HL-60/S4 treated with retinoic acid at 250 ng/mL for 4 days and 3 days (cell line): Measurements from ENCODE around the gene LHX8.
"Not testable (repeated sequence)": the region's sequence is repeated elsewhere in the genome, so short reads cannot be mapped to it uniquely, and the experiment has no call there.

Source experiments
- in situ Hi-C: fragments of 300-500 bp; cut with MboI; formaldehyde crosslinking; loops from 2 replicates; pipeline ENCODE4 v1.7.0; 2022; ENCODE audit warnings: low sequenced_read_pairs

LHX8 gene

GRCh38 chr1:75132242-75132811 is 1.9 kb upstream of the LHX8 start:
- in situ Hi-C loops = no loop called here

GRCh38 chr1:75132812-75133619 is 1.2 kb upstream of the LHX8 start:
- in situ Hi-C loops = no loop called here

GRCh38 chr1:75134647-75135572 is 722 bp downstream of the LHX8 start:
- in situ Hi-C loops = no loop called here

- in situ Hi-C loops = no loop called here
Measured at GRCh38 chr1:75135573-75136194, 1.5 kb downstream of the LHX8 start.

- in situ Hi-C loops = no loop called here
Measured at GRCh38 chr1:75136195-75136815, 2.1 kb downstream of the LHX8 start.

- in situ Hi-C loops = no loop called here
Measured at GRCh38 chr1:75136921-75137641, 2.9 kb downstream of the LHX8 start.

- in situ Hi-C loops = no loop called here
Measured at GRCh38 chr1:75152092-75152491, 17.9 kb downstream of the LHX8 start.

- in situ Hi-C loops = no loop called here
Measured at GRCh38 chr1:75159154-75159553, 25.0 kb downstream of the LHX8 start.

- in situ Hi-C loops = no loop called here
Measured at GRCh38 chr1:75165264-75165663, 31.1 kb downstream of the LHX8 start.

- in situ Hi-C loops = no loop called here
Measured at GRCh38 chr1:75166821-75167220, 32.6 kb downstream of the LHX8 start.

GRCh38 chr1:75170011-75170410 is 35.8 kb downstream of the LHX8 start:
- in situ Hi-C loops = no loop called here

- in situ Hi-C loops = no loop called here
Measured at GRCh38 chr1:75170981-75171380, 36.8 kb downstream of the LHX8 start.

- in situ Hi-C loops = no loop called here
Measured at GRCh38 chr1:75171876-75172275, 37.7 kb downstream of the LHX8 start.

GRCh38 chr1:75172556-75172955 is 38.4 kb downstream of the LHX8 start:
- in situ Hi-C loops = no loop called here

- in situ Hi-C loops = no loop called here
Measured at GRCh38 chr1:75174031-75174760, 40.0 kb downstream of the LHX8 start.

- in situ Hi-C loops = not testable (repeated sequence)
Measured at GRCh38 chr1:75181214-75181955, 47.2 kb downstream of the LHX8 start.

GRCh38 chr1:75188892-75189291 is 54.7 kb downstream of the LHX8 start:
- in situ Hi-C loops = no loop called here

- in situ Hi-C loops = no loop called here
Measured at GRCh38 chr1:75198163-75198562, 64.0 kb downstream of the LHX8 start.

- in situ Hi-C loops = no loop called here
Measured at GRCh38 chr1:75198761-75199160, 64.6 kb downstream of the LHX8 start.
